ENCODE measurements around the gene PRR12.

Gene PRR12

GRCh38 chr19:49672131-49672919 lies 81.3 kb downstream of the PRR12 start:
- H3K9me3 ChIP-seq (ENCODE audit: control insufficient read depth, insufficient read depth, low read depth, low read length) = no peaks in the 10 kb centered on the region
- ChIA-PET CTCF (interaction anchor here (0.5 to 4.7 kb wide), 53 partner anchors 8 to 528 kb away, joined by 3 to 59 read pairs (median 4); partner anchors contain the start of genes FUZ, RRAS and SCAF1), POLR2A (interaction anchor here (0.6 to 1.6 kb wide), 4 partner anchors 29 to 126 kb away, joined by 3 to 8 read pairs (median 4); partner anchors contain the start of gene NOSIP)
- peak overlapping the region; percentile 11 for H3K27ac ChIP-seq (ENCODE audit: extremely low read depth, low read depth, low read length)
- peak overlapping the region; percentile 18 for H3K4me3 ChIP-seq (ENCODE audit: low read depth, low read length)
- peaks cover 22 to 38% of the 10 kb centered on the region in 2 experiments for H3K36me3 ChIP-seq (ENCODE audit: control insufficient read depth in 2 of 2, insufficient read depth in 1 of 2, low read length in 2 of 2)
- H3K4me1 ChIP-seq (ENCODE audit: control insufficient read depth, insufficient read depth, low read length) = peaks cover 6% of the 10 kb centered on the region
- TF ChIP-seq ZNF76 (tag by site-specific recombination; IDR thresholded peaks at IDR 0.05; ENCODE audit: borderline replicate concordance, low read depth) (peak; percentile 33; the same call in 1 of the 2 replicates), HOXA7 (CRISPR knock-in tag; IDR thresholded peaks at IDR 0.05; ENCODE audit: borderline replicate concordance) (no peak), ZNF654 (tag by site-specific recombination; IDR thresholded peaks at IDR 0.05; ENCODE audit: low read depth) (peak; percentile 23; the same call in 1 of the 2 replicates), SP7 (tag by site-specific recombination; IDR thresholded peaks at IDR 0.05) (peak; percentile 63), ZNF600 (tag by site-specific recombination; IDR thresholded peaks at IDR 0.05) (peak; percentile 63; the same call in 1 of the 2 replicates), GLIS1 (tag by site-specific recombination; IDR thresholded peaks at IDR 0.05) (peak; percentile 90), ZNF785 (tag by site-specific recombination; IDR thresholded peaks at IDR 0.05) (peak; percentile 67; the same call in 1 of the 2 replicates), BCL11A (tag by site-specific recombination; IDR thresholded peaks at IDR 0.05; ENCODE audit: low read depth) (peak; percentile 80; the same call in 1 of the 2 replicates), ZNF404 (tag by site-specific recombination; IDR thresholded peaks at IDR 0.05) (no peak), ELK4 (IDR thresholded peaks at IDR 0.05; ENCODE audit: borderline replicate concordance, low read depth, low read length) (no peak), GFI1B (tag by site-specific recombination; IDR thresholded peaks at IDR 0.05) (no peak), SCRT2 (tag by site-specific recombination; IDR thresholded peaks at IDR 0.05) (no peak), GLIS2 (tag by site-specific recombination; IDR thresholded peaks at IDR 0.05) (peak; percentile 67), PRDM1 (tag by site-specific recombination; IDR thresholded peaks at IDR 0.05) (no peak), ZNF843 (tag by site-specific recombination; IDR thresholded peaks at IDR 0.05) (peak; percentile 50; the same call in 1 of the 2 replicates), ZNF274 (IDR thresholded peaks at IDR 0.05; ENCODE audit: low read length) (no peak), ZNF274 (tag by site-specific recombination; IDR thresholded peaks at IDR 0.05; ENCODE audit: borderline replicate concordance) (no peak), MEIS1 (CRISPR knock-in tag; IDR thresholded peaks at IDR 0.05; ENCODE audit: borderline replicate concordance) (no peak), ZBTB21 (tag by site-specific recombination; IDR thresholded peaks at IDR 0.05) (no peak), ZNF660 (tag by site-specific recombination; IDR thresholded peaks at IDR 0.05) (0 out of 2 replicates have a peak, but pooled peaks have one; percentile 52), ZNF837 (tag by site-specific recombination; IDR thresholded peaks at IDR 0.05) (no peak)
- TF ChIP-seq, protein P1, sequence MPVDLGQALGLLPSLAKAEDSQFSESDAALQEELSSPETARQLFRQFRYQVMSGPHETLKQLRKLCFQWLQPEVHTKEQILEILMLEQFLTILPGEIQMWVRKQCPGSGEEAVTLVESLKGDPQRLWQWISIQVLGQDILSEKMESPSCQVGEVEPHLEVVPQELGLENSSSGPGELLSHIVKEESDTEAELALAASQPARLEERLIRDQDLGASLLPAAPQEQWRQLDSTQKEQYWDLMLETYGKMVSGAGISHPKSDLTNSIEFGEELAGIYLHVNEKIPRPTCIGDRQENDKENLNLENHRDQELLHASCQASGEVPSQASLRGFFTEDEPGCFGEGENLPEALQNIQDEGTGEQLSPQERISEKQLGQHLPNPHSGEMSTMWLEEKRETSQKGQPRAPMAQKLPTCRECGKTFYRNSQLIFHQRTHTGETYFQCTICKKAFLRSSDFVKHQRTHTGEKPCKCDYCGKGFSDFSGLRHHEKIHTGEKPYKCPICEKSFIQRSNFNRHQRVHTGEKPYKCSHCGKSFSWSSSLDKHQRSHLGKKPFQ (tag by site-specific recombination; IDR thresholded peaks at IDR 0.05) = no peak
- TF ChIP-seq, protein P2, sequence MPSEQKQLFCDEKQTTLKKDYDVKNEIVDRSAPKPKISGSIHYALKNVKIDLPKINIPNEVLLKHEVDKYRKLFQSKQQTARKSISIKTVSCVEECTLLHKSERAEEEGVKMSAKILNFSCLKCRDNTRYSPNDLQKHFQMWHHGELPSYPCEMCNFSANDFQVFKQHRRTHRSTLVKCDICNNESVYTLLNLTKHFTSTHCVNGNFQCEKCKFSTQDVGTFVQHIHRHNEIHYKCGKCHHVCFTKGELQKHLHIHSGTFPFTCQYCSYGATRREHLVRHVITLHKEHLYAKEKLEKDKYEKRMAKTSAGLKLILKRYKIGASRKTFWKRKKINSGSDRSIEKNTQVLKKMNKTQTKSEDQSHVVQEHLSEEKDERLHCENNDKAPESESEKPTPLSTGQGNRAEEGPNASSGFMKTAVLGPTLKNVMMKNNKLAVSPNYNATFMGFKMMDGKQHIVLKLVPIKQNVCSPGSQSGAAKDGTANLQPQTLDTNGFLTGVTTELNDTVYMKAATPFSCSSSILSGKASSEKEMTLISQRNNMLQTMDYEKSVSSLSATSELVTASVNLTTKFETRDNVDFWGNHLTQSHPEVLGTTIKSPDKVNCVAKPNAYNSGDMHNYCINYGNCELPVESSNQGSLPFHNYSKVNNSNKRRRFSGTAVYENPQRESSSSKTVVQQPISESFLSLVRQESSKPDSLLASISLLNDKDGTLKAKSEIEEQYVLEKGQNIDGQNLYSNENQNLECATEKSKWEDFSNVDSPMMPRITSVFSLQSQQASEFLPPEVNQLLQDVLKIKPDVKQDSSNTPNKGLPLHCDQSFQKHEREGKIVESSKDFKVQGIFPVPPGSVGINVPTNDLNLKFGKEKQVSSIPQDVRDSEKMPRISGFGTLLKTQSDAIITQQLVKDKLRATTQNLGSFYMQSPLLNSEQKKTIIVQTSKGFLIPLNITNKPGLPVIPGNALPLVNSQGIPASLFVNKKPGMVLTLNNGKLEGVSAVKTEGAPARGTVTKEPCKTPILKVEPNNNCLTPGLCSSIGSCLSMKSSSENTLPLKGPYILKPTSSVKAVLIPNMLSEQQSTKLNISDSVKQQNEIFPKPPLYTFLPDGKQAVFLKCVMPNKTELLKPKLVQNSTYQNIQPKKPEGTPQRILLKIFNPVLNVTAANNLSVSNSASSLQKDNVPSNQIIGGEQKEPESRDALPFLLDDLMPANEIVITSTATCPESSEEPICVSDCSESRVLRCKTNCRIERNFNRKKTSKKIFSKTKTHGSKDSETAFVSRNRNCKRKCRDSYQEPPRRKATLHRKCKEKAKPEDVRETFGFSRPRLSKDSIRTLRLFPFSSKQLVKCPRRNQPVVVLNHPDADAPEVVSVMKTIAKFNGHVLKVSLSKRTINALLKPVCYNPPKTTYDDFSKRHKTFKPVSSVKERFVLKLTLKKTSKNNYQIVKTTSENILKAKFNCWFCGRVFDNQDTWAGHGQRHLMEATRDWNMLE (tag by site-specific recombination; conservative IDR thresholded peaks at IDR 0.05; ENCODE audit: low read depth) = no peak
- TF ChIP-seq, protein P3, sequence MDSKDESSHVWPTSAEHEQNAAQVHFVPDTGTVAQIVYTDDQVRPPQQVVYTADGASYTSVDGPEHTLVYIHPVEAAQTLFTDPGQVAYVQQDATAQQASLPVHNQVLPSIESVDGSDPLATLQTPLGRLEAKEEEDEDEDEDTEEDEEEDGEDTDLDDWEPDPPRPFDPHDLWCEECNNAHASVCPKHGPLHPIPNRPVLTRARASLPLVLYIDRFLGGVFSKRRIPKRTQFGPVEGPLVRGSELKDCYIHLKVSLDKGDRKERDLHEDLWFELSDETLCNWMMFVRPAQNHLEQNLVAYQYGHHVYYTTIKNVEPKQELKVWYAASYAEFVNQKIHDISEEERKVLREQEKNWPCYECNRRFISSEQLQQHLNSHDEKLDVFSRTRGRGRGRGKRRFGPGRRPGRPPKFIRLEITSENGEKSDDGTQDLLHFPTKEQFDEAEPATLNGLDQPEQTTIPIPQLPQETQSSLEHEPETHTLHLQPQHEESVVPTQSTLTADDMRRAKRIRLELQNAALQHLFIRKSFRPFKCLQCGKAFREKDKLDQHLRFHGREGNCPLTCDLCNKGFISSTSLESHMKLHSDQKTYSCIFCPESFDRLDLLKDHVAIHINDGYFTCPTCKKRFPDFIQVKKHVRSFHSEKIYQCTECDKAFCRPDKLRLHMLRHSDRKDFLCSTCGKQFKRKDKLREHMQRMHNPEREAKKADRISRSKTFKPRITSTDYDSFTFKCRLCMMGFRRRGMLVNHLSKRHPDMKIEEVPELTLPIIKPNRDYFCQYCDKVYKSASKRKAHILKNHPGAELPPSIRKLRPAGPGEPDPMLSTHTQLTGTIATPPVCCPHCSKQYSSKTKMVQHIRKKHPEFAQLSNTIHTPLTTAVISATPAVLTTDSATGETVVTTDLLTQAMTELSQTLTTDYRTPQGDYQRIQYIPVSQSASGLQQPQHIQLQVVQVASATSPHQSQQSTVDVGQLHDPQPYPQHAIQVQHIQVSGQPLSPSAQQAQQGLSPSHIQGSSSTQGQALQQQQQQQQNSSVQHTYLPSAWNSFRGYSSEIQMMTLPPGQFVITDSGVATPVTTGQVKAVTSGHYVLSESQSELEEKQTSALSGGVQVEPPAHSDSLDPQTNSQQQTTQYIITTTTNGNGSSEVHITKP (tag by site-specific recombination; IDR thresholded peaks at IDR 0.05) = peak; percentile 74

All from HEK293 (cell line).